Neutrophil (primary cell): ENCODE data around the gene CDKL1.
"Not testable (repeated sequence)": the region's sequence is repeated elsewhere in the genome, so short reads cannot be mapped to it uniquely, and the experiment has no call there.

Experiments
- H3K27ac ChIP-seq: fragments of 200-600 bp; sonication (generic); 2 replicates; pipeline ENCODE4 v1.5.1; 2016; ENCODE audit warnings: mild to moderate bottlenecking, moderate library complexity
- H3K27me3 ChIP-seq: fragments of 200-600 bp; sonication (generic); 2 replicates; pipeline ENCODE4 v1.6.0; 2016; ENCODE audit warnings: mild to moderate bottlenecking
- H3K36me3 ChIP-seq: fragments of 200-600 bp; sonication (generic); 2 replicates; pipeline ENCODE4 v1.5.1; 2017
- H3K4me1 ChIP-seq, 2 experiments: fragments of 200-600 bp in 1 of 2; sonication (generic) in 1 of 2; 1 replicate in 1 of 2; 2 replicates in 1 of 2; pipeline versions ENCODE4 v1.5.1 to v1.6.1; 2013 to 2016; ENCODE audit warnings: low read depth in 1 of 2, low read length in 1 of 2, mild to moderate bottlenecking in 1 of 2, moderate library complexity in 1 of 2; ENCODE audit not compliant: control insufficient read depth in 1 of 2, insufficient read depth in 1 of 2
- H3K4me3 ChIP-seq, 2 experiments: fragments of 200-600 bp in 1 of 2; sonication (generic) in 1 of 2; 1 replicate in 1 of 2; 2 replicates in 1 of 2; pipeline ENCODE4 v1.5.1; 2013 to 2016; ENCODE audit warnings: low read depth in 1 of 2, low read length in 1 of 2, mild to moderate bottlenecking in 1 of 2, moderate library complexity in 1 of 2
- H3K9me3 ChIP-seq: fragments of 200-600 bp; sonication (generic); 2 replicates; pipeline ENCODE4 v1.5.1; 2016
- CTCF ChIP-seq: fragments of 200-600 bp; sonication (generic); IDR thresholded peaks from 2 replicates; pipeline ENCODE4 v1.5.1; 2016; ENCODE audit warnings: antibody characterized with exemption

Gene CDKL1

GRCh38 chr14:50366589-50366988 lies 30.1 kb downstream of the CDKL1 start:
- Histone ChIP-seq H3K36me3 (no peaks in the 10 kb centered on the region), H3K27ac (peak overlapping the region; percentile 72), H3K4me3 (no peak overlapping the region), H3K27me3 (no peaks in the 10 kb centered on the region), H3K4me1 (peaks cover 40 to 42% of the 10 kb centered on the region in 2 experiments), H3K9me3 (no peaks in the 10 kb centered on the region)
- no peak for TF ChIP-seq CTCF

- Histone ChIP-seq H3K27me3 (no peaks in the 10 kb centered on the region), H3K9me3 (no peaks in the 10 kb centered on the region), H3K4me3 (no peak overlapping the region), H3K4me1 (peaks cover 40 to 42% of the 10 kb centered on the region in 2 experiments), H3K36me3 (no peaks in the 10 kb centered on the region), H3K27ac (peak overlapping the region; percentile 72)
- no peak for TF ChIP-seq CTCF
Observed at GRCh38 chr14:50366115-50366514, 30.6 kb downstream of the CDKL1 start.

- H3K9me3 ChIP-seq, H3K36me3 ChIP-seq, H3K27me3 ChIP-seq, H3K4me3 ChIP-seq: not testable (repeated sequence)
- H3K4me1 ChIP-seq, result peaks cover 40 to 42% of the 10 kb centered on the region in 2 experiments
- peak overlapping the region; percentile 72 for H3K27ac ChIP-seq
Observed at GRCh38 chr14:50365572-50365971, 31.1 kb downstream of the CDKL1 start.

- H3K9me3 ChIP-seq, result no peaks in the 10 kb centered on the region
- no peaks in the 10 kb centered on the region for H3K36me3 ChIP-seq
- peaks cover 40 to 42% of the 10 kb centered on the region in 2 experiments for H3K4me1 ChIP-seq
- no peak overlapping the region for H3K4me3 ChIP-seq
- H3K27me3 ChIP-seq, result no peaks in the 10 kb centered on the region
- H3K27ac ChIP-seq, result peak overlapping the region; percentile 72
- TF ChIP-seq CTCF, result no peak
Observed at GRCh38 chr14:50364792-50365191, 31.9 kb downstream of the CDKL1 start.

DNA sequence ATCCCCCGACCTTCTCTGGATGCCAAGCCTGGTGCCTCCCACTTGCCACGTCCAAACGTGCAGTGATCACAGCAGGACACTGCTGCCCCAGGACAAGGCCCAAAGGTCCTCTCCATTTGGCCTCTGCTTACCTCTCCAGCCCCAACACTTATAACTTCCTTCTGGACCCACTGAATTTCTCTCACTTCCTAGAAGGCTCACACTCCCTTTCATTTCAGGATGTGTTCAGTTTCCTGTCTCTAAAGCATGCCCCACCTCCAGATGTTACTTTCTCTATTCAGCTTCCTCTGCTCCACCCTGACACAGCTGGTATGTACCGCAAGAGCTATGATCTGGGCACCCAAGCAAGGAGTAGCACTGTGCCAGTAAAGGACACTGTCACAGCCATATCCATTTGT lies 33.0 kb downstream of the CDKL1 start:
- peak overlapping the region; percentile 72 for H3K27ac ChIP-seq
- TF ChIP-seq CTCF, result no peak

GRCh38 chr14:50362764-50363713 lies 33.6 kb downstream of the CDKL1 start:
- Histone ChIP-seq H3K27me3 (no peaks in the 10 kb centered on the region), H3K36me3 (peaks cover 7% of the 10 kb centered on the region), H3K27ac (peak overlapping the region; percentile 72), H3K9me3 (no peaks in the 10 kb centered on the region), H3K4me3 (peak overlapping the region; percentile 59 to 61), H3K4me1 (peaks cover 40 to 42% of the 10 kb centered on the region in 2 experiments)
- TF ChIP-seq CTCF, result no peak

More for the DNA sequence above, 33.0 kb downstream of the CDKL1 start:
- peaks cover 3% of the 10 kb centered on the region for H3K36me3 ChIP-seq
- no peaks in the 10 kb centered on the region for H3K27me3 ChIP-seq
- H3K4me3 ChIP-seq, result peak overlapping the region; percentile 59 to 61
- no peaks in the 10 kb centered on the region for H3K9me3 ChIP-seq
- peaks cover 40 to 42% of the 10 kb centered on the region in 2 experiments for H3K4me1 ChIP-seq

GRCh38 chr14:50361473-50362403 lies 34.9 kb downstream of the CDKL1 start:
- not testable (repeated sequence) for H3K4me3 ChIP-seq, H3K27ac ChIP-seq, H3K9me3 ChIP-seq, H3K27me3 ChIP-seq
- H3K36me3 ChIP-seq, result peaks cover 11% of the 10 kb centered on the region
- peaks cover 34% of the 10 kb centered on the region in 2 experiments for H3K4me1 ChIP-seq
